ENCODE data around the gene TMEM273. TPM values are rescaled to one million over a fixed set of nuclear protein-coding genes. Genes with fewer than 3 reads are reported as not detected.

TMEM273 gene
- total and polyA plus RNA-seq, 2 donors (not counting 1 experiment from before 2014, with no cell fraction given): 0.18 TPM; not detected in 1

- H3K4me3 ChIP-seq (replicated peaks in 1 of 4; ENCODE audit: control extremely low read depth in 1 of 4, insufficient read depth in 1 of 4, low read depth in 3 of 4, low read length in 4 of 4): no peak overlapping the region
- H3K36me3 ChIP-seq (ENCODE audit: control insufficient read depth, insufficient read depth, low read length): no peaks in the 10 kb centered on the region
- H3K9ac ChIP-seq (ENCODE audit: insufficient read depth, low read length): no peak overlapping the region
- H3K4me2 ChIP-seq (ENCODE audit: extremely low read depth, insufficient read depth, low read length): no peak overlapping the region
- no peaks in the 10 kb centered on the region for H3K9me3 ChIP-seq (ENCODE audit: control insufficient read depth, insufficient read depth, low read depth, low read length)
- H3K4me1 ChIP-seq (ENCODE audit: control insufficient read depth, extremely low read depth, insufficient read depth, low read length): peaks cover 16% of the 10 kb centered on the region
- TF ChIP-seq CTCF (conservative IDR thresholded peaks at IDR 0.05 in 1 of 2, IDR thresholded peaks at IDR 0.05 in 1 of 2; ENCODE audit: low read depth in 1 of 2, low read length in 2 of 2) (no peak), EZH2 (IDR thresholded peaks at IDR 0.05; ENCODE audit: low read length, missing control alignments) (no peak)
- DNase-seq (ENCODE audit: low read depth in 2 of 2): no peak
- no peak overlapping the region for H2AFZ ChIP-seq (ENCODE audit: low read length)
- H3K27ac ChIP-seq (ENCODE audit: insufficient read depth, low read length): no peak overlapping the region
- H4K20me1 ChIP-seq (ENCODE audit: control insufficient read depth, extremely low read depth, insufficient read depth, low read length): no peaks in the 10 kb centered on the region
- H3K79me2 ChIP-seq (ENCODE audit: control insufficient read depth, insufficient read depth, low read length): no peaks in the 10 kb centered on the region
- H3K27me3 ChIP-seq (ENCODE audit: control insufficient read depth, insufficient read depth, low read length): no peaks in the 10 kb centered on the region
Measured at GRCh38 chr10:49180444-49180860, 7.7 kb downstream of the TMEM273 start.

- no peaks in the 10 kb centered on the region for H3K79me2 ChIP-seq (ENCODE audit: control insufficient read depth, insufficient read depth, low read length)
- no peaks in the 10 kb centered on the region for H3K36me3 ChIP-seq (ENCODE audit: control insufficient read depth, insufficient read depth, low read length)
- no peaks in the 10 kb centered on the region for H3K9me3 ChIP-seq (ENCODE audit: control insufficient read depth, insufficient read depth, low read depth, low read length)
- TF ChIP-seq CTCF (conservative IDR thresholded peaks at IDR 0.05 in 1 of 2, IDR thresholded peaks at IDR 0.05 in 1 of 2; ENCODE audit: low read depth in 1 of 2, low read length in 2 of 2): no peak
- TF ChIP-seq EZH2 (IDR thresholded peaks at IDR 0.05; ENCODE audit: low read length, missing control alignments): no peak
- no peak overlapping the region for H3K4me2 ChIP-seq (ENCODE audit: extremely low read depth, insufficient read depth, low read length)
- H3K27me3 ChIP-seq (ENCODE audit: control insufficient read depth, insufficient read depth, low read length): no peaks in the 10 kb centered on the region
- no peaks in the 10 kb centered on the region for H4K20me1 ChIP-seq (ENCODE audit: control insufficient read depth, extremely low read depth, insufficient read depth, low read length)
- H3K4me1 ChIP-seq (ENCODE audit: control insufficient read depth, extremely low read depth, insufficient read depth, low read length): peaks cover 16% of the 10 kb centered on the region
- H3K27ac ChIP-seq (ENCODE audit: insufficient read depth, low read length): no peak overlapping the region
- H3K9ac ChIP-seq (ENCODE audit: insufficient read depth, low read length): no peak overlapping the region
- no peak for DNase-seq (ENCODE audit: low read depth in 2 of 2)
- no peak overlapping the region for H2AFZ ChIP-seq (ENCODE audit: low read length)
- H3K4me3 ChIP-seq (replicated peaks in 1 of 4; ENCODE audit: control extremely low read depth in 1 of 4, insufficient read depth in 1 of 4, low read depth in 3 of 4, low read length in 4 of 4): no peak overlapping the region
Measured at GRCh38 chr10:49179699-49180443, 8.3 kb downstream of the TMEM273 start.

GRCh38 chr10:49178489-49179471 lies 9.4 kb downstream of the TMEM273 start:
- no peak for DNase-seq (ENCODE audit: low read depth in 2 of 2)
- Histone ChIP-seq H3K9me3 (ENCODE audit: control insufficient read depth, insufficient read depth, low read depth, low read length) (no peaks in the 10 kb centered on the region), H3K27ac (ENCODE audit: insufficient read depth, low read length) (no peak overlapping the region)

More at GRCh38 chr10:49178489-49179471, 9.4 kb downstream of the TMEM273 start:
- H3K9ac ChIP-seq (ENCODE audit: insufficient read depth, low read length): no peak overlapping the region
- peaks cover 16% of the 10 kb centered on the region for H3K4me1 ChIP-seq (ENCODE audit: control insufficient read depth, extremely low read depth, insufficient read depth, low read length)
- H3K79me2 ChIP-seq (ENCODE audit: control insufficient read depth, insufficient read depth, low read length): no peaks in the 10 kb centered on the region
- H3K4me2 ChIP-seq (ENCODE audit: extremely low read depth, insufficient read depth, low read length): no peak overlapping the region
- H2AFZ ChIP-seq (ENCODE audit: low read length): no peak overlapping the region
- H3K4me3 ChIP-seq (replicated peaks in 1 of 4; ENCODE audit: control extremely low read depth in 1 of 4, insufficient read depth in 1 of 4, low read depth in 3 of 4, low read length in 4 of 4): no peak overlapping the region
- H4K20me1 ChIP-seq (ENCODE audit: control insufficient read depth, extremely low read depth, insufficient read depth, low read length): no peaks in the 10 kb centered on the region
- H3K27me3 ChIP-seq (ENCODE audit: control insufficient read depth, insufficient read depth, low read length): no peaks in the 10 kb centered on the region
- TF ChIP-seq EZH2 (IDR thresholded peaks at IDR 0.05; ENCODE audit: low read length, missing control alignments) (no peak), CTCF (conservative IDR thresholded peaks at IDR 0.05 in 1 of 2, IDR thresholded peaks at IDR 0.05 in 1 of 2; ENCODE audit: low read depth in 1 of 2, low read length in 2 of 2) (no peak)
- H3K36me3 ChIP-seq (ENCODE audit: control insufficient read depth, insufficient read depth, low read length): no peaks in the 10 kb centered on the region
